HUDEP-2 (cell line): ENCODE measurements around the gene PLSCR3.
"Not testable (repeated sequence)": the region's sequence is repeated elsewhere in the genome, so short reads cannot be mapped to it uniquely, and the experiment has no call there.

Source experiments
- DNase-seq, 76 experiments: peaks; one replicate each; lab custom pipeline; 2025; ENCODE audit not compliant: unreplicated experiment in 76 of 76; lab: John Stamatoyannopoulos, UW

Gene PLSCR3

DNA sequence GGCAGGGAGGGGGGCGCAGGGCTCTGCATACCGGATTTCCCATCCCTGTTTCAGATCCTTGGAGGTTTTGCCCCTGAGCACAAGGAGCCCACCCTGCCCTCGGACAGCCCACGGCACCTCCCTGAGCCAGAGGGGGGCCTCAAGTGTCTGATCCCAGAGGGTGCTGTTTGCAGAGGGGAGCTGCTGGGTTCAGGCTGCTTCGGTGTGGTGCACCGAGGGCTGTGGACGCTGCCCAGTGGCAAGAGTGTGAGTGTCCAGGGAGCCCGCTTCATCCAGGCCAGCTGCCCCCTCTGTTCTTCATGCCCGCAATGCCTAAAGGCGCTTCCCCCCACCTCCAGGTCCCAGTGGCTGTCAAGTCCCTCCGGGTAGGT lies 11.0 kb downstream of the PLSCR3 start:
- no peak for DNase-seq

DNA sequence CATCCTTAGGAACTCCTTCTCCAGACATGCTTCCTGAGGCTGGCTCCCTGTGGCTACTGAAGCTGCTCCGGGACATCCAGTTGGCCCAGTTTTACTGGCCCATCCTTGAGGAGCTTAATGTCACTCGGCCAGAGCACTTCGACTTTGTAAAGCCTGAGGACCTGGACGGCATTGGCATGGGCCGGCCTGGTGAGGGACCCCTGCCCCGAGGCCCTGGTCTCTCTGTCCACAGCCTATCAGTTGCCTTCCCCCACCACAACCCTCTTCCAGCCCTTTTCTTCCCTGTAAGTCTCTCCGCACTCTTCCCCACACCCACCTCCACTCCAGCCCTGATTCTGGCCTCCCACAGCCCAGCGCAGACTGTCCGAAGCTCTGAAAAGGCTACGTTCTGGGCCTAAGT lies 11.4 kb downstream of the PLSCR3 start:
- no peak for DNase-seq

DNA sequence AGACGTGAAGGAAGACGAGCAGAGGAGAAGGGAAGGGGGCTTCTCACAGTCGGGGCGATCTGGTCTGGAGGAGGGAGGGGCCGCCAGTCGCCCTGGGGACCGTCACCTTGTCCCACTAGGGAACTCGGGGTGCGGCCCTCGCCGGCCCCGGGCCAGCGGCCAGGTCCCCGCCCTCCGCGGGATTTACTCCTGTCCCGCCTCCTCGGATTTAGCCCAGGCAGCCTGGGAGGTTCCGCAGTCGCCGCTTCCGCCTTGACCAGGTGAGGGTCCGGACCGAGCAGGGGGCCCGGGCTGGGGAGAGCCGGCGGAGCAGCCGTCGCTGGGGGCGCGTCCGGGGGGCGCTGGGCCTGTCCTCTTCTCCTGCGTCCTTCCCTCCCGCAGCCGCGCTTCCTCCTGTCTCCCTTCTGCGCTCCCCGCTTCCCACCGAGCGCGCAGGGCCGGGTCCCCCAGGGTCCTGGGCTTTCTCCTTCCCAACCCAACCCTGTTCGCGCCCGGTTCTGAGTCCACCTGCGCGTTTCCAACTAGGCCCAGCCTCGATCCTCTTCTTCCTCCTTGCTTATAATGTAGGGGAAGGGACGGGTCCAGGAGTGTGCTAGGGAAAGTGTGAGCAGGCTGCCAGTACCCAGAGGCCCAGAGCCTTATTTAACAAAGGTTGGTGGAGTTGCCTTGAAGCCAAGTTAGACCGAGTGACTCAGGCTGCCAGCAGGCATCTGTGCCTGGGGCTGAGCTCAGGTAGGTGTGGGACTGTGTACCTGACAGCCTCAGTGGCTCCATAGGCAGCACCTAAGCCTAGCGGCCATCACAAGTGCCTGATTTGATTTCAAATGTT lies 13.3 kb downstream of the PLSCR3 start, which contains the start of gene TNK1:
Gene TNK1, plus strand, starts transcription at position 235 of the 829 bp plus-strand sequence. CDS start 1,838 bp downstream, outside the sequence.
- no peak for DNase-seq

DNA sequence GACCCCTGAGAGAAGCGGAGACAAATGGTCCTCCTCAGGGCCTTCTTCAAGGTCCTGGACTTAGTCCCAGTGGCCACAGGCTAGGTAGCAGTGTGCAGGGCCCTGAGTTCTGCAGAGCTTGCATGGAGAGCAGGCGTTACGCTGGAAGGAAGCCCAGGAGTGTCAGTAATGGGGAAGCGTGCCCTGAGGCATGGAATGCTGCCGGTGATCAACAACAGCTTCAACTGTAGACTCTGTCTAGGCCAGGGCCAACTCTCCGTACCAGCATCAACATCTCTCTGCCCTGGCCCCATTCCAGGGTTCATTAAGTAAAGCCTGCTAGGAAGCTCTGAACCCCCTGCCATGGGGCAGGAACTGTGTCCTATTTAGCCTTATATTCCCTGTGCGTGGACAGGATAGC lies 14.0 kb downstream of the PLSCR3 start:
- DNase-seq = no peak

DNA sequence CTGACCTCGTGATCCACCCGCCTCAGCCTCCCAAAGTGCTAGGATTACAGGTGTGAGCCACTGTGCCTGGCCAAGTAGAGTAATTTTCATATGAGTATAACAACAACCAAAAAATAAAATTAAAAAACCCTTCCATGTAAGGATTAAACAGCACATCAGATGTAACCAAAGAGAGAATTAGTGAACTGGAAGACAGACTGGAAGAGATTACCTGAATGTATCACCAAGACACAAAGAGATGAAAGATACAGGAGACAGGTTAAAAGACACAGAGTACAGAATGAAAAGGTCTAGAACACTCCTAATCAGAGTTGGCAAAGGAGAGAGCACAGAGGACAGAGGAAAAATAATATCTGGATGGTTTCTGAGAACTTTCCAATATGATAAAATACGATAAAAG lies 15.2 kb downstream of the PLSCR3 start:
- no peak for DNase-seq

DNA sequence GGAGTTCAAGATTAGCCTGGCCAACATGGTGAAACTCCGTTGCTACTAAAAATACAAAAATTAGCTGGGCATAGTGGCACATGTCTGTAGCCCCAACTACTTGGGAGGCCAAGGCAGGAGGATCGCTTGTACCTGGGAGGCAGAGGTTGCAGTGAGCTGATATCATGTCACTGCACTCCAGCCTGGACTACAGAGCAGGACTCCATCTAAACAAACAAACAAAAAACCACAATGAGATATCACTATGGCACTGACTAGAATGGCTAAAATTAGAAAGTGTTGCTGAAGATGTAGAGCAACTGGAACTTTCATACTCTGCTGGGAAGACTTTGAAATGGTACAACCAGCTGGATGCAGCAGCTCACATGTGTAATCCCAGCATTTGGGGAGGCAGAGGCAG lies 20.0 kb downstream of the PLSCR3 start:
- DNase-seq = no peak

DNA sequence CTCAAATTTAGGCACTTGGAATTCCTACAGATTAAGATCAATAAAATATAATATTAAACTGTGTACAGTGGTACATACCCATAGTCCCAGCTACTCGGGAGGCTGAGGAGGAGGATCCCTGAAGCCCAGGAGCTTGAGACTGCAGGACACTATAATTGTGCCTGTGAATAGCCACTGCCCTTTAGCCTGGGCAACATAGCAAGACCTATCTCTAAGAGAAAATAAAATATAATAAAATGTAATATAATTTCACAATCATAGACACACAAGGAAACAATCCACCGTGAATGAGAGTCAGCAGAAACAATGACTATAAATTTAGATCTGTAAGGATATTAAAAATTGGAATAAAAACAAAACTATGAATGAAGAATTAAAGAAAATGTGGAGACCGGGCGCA lies 23.5 kb downstream of the PLSCR3 start:
- no peak for DNase-seq

DNA sequence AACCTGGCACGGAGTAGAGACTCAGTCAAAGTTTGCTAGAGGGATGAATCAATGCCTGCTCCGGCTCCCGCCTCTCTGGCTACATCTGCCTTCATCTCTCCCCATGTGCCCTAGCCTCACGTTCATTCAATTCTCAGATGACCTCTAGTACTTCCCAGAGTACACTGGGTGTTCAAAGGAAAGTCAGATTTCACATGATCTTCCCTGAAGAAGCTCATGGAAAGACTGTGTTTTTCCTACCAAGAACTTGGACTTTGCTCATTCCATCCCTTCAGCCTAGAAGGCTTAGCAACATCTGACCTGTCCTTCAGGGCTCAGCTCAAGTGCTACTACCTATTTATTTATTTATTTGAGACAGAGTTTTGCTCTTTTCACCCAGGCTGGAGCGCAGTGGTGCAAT lies 24.5 kb downstream of the PLSCR3 start:
- no peak for DNase-seq

DNA sequence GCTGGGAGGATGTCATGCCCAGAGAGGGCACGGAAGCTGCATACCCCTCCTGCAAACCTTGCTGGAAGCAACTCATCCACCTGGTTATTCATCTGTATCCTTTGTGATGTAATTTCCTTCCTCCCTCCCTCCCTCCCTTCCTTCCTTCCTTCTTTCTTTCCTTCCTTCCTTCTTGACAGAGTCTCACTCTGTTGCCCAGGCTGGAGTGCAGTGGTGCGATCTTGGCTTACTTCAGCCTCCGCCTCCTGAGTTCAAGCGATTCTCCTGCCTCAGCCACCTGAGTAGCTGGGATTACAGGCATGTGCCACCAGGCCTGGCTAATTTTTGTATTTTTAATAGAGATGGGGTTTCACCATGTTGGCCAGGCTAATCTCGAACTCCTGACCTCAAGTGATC lies 25.7 kb downstream of the PLSCR3 start:
- not testable (repeated sequence) for DNase-seq

DNA sequence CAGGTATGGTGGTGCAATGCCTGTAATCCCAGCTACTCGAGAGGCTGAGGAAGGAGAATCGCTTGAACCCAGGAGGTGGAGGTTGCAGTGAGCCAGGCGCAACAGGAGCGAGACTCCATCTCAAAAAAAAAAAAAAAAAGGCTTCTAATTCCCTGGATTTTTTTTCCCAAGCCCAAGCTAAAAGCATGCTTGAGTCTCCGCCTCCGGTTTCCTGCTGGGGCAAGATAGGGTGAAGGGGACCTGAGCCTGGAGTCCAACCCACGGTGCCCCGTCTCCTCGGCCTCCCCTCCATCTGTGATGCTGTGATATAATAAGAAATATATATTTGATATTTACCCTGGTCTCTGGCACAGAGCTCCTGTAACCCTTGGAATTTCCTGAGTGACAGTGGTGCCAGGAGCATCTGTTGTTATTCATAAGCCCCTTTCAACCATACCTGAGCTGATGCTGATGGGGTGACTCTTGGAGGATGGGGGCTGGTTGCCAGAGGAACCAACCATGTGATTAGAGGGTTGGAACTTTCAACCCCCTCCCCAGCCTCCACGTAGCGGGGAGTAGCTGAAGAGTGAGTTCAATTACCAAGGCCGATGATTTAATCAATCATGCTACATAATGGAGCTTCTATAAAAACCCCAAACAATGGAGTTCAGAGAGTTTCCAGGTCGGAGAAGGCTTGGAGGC lies 26.3 kb downstream of the PLSCR3 start:
- DNase-seq = no peak

DNA sequence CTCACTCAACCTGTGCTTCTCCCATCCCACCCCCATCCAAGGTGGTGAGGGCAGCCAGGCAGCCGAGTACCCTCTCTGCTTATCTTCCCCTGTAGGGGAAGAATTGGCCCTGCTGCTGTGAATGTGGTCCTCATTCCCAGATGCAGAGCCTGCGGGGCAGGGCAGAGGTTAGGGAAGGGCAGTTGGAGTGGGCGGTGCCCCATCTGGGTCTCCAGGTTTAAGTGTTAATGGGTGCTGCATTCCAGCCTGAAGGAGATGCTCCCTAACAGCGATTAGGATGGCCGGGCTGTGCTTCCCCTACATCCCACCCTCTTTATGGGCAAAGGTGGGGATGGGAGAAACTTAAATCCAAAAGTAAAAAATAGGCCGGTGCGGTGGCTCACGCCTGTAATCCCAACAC lies 27.2 kb downstream of the PLSCR3 start:
- DNase-seq = no peak

DNA sequence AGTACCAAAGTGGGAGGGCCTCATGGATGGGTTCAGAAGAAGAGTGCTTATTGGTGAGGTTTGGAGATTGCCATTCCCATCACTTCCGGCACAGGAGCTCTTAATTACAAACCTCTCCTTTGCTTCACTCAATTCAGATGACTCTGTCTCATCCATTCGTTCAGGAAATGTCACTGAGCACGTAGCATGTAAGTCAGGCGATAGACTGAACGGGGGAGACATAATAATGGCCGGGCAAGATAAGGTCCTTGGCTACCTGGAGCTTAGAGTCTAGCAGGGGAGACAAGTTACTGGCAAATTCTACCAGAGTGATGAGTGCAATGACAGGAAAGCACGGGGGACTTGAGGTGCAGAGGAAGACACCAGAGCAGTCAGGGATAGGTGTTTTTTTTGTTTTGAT lies 28.4 kb downstream of the PLSCR3 start:
- not testable (repeated sequence) for DNase-seq

DNA sequence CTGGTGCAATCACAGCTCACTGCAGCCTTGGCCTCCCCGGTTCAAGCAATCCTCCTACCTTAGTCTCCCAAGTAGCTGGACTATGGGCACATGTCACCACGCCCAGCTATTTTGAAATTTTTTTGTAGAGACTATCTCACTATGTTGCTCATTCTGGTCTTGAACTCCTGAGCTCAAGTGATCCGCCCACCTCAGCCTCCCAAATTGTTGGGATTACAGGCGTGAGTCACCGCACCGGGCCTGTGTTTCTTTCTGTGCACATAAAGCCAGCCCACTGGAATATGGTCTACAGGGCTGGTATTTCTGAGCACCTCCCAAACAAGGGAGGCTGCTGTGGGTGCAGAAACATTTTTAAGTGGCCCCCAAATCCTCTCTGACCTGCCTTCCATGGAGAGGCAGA lies 31.0 kb downstream of the PLSCR3 start:
- no peak for DNase-seq

DNA sequence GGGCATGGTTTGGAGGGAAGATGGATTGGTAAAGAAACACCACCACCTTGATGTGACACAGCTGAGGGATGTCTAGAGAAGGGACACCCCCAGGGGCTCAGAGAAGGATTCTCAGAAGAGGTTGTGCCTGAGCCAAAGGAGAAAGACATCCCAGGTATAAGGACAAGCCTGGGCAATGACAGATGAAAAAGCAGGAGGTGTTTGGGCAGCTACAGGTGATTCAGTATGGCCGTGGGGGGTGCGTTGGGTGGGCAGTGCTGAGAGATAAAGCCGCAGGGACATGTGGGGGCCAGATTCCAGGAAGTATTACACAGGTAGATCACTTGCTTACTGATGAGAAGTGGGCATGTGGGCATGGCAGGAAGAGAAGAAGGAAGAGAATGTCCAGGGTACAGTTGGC lies 32.4 kb downstream of the PLSCR3 start:
- DNase-seq = no peak

DNA sequence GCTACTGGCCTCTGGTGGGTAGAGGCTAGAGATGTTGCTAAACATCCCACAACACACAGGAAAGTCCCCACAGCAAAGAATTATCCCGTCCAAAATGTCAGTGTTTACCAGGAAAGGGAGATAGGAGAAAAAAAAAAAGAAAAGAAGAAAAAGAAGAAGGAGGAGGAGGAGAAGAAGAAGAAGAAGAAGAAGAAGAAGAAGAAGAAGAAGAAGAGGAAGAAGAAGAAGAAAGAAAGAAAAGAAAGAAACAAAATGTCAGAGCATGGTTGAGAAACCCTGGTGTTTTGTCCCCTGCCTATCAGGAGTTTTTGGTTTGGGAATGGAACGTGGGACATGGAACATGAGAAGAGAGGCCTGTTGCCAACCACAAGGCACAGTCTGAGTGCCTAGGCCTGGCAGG lies 36.9 kb downstream of the PLSCR3 start:
- no peak for DNase-seq

DNA sequence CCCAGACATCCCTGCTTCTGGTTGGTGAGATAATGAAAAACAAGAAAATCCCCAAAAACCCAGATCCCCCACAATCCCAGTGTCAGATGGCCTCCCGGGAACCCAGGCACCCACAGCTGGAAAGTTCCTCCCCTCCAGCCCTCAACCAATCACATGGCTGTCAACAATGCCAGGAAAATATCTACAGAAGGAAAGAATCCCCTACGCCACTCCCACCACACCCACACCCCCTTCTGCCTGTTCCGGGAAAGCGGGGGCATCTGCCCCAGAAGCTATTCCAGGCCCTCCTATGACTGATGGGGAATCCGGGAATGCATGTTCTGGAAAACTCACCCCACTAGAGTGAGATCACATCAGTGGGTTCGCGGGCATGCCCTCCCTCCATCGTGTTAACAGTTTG lies 37.6 kb downstream of the PLSCR3 start:
- DNase-seq = no peak

DNA sequence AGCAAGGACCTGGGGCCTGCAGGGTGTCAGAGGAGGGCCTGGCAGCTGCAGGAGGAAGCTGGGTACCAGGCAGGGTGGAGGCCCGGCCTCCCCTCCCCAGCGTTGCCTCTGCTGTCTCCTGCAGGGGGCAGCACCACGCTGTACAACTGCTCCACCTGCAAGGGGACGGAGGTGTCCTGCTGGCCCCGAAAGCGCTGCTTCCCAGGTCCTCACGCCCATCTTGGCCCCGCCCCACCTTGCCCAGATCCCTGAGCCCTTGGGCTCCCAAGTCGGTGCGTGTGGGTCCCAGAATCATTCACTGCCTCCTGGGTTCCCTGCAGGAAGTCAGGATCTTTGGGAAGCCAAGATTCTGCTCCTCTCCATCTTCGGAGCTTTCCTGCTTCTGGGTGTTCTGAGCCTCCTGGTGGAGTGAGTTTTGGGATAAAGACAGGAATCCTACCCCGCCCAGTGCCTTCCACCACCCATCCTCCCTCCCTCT lies 38.2 kb downstream of the PLSCR3 start:
- DNase-seq = peak in 63 of 76 experiments; percentile 7 to 81 (median 64)

DNA sequence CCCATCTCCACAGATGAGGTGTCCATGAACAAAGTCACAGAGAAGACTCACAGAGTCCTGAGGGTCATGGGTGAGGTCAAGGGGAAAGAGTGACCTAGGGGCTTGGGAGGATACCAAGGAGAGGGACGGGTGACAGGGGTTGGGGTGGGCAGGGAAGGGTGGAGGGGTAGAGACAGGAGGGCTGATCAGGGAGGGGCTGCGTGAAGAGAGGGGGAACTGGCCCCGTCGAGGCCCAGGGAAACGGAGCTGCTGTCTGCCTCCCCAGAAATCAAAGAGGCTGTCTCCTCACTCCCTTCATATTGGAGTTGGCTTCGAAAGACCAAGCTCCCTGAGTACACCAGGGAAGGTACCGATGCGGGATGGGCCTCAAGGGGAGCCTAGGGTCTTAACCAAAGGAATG lies 38.8 kb downstream of the PLSCR3 start:
- no peak for DNase-seq

DNA sequence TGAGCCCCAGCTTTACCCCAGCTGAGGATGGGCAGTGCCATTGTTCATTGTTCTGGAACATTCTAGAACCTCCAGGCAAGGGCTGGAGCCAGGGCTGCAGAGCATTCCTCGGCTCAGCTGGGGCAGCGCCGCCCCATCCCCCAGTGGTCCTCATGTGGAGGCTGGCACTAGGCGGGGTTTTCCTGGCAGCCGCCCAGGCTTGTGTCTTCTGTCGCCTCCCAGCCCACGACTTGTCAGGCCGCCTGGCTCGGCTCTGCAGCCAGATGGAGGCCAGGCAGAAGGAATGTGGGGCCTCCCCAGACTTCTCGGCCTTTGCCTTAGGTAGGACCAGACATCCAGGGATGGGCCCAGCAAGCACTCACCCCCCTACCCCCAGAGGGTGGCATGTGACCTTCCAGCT lies 39.3 kb downstream of the PLSCR3 start, which contains the start of gene TMEM95:
Gene TMEM95, plus strand, starts transcription at position 104 of the 400 bp plus-strand sequence. Its CDS starts 49 bp downstream, at position 153.
- DNase-seq = peak in 65 of 76 experiments; percentile 20 to 86 (median 71)

DNA sequence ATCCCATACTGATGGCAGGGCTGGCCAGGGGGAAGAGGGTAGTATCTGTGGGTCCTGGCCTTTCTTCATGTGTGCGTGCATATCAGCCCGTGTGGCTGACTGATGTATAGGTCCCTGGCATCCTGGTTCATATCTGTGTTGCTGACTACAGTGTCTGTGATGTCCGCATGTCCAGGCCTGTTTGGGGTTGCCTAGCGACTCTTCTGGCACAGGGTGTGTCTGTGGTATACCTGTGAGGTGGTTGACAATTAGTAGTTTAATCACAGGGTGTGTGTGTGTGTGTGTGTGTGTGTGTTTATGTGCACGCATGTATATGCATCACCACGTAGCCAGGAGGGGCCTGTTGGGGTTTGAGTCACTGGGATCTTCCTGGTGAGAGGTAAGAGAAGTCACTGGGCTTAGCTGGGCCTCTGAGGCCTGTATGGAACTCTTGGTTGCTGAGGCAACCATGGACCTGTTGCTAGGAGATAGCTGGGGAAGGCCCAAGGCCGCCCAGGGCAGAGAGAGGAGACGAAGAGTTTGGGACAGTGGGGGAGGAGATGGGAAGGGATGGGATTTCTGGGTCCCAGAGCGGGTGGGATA lies 40.0 kb downstream of the PLSCR3 start:
- peak in 10 of 76 experiments; percentile 1 to 20 (median 6) for DNase-seq

DNA sequence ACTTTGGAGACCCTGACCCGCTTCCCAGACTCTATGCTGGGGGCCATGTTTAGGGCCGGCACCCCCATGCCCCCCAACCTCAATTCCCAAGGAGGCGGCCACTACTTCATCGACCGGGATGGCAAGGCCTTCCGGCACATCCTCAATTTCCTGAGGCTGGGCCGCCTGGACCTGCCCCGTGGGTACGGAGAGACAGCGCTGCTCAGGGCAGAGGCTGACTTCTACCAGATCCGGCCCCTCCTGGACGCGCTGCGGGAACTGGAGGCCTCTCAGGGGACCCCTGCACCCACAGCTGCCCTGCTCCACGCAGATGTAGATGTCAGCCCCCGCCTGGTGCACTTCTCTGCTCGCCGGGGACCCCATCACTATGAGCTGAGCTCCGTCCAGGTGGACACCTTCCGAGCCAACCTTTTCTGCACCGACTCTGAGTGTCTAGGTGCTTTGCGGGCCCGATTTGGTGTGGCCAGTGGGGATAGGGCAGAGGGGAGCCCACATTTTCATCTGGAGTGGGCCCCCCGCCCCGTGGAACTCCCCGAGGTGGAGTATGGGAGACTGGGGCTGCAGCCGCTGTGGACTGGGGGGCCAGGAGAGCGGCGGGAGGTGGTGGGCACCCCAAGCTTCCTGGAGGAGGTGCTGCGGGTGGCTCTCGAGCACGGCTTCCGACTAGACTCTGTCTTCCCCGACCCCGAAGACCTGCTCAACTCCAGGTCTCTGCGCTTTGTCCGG lies 41.3 kb downstream of the PLSCR3 start:
- no peak for DNase-seq
